ENCODE results near the gene THAP8. TPM values are rescaled to one million over a fixed set of nuclear protein-coding genes. Genes with fewer than 3 reads are reported as not detected.

Gene THAP8
- polyA plus RNA-seq, 3 donors: 2.4 to 6.0 (median 3.1) TPM

- Histone ChIP-seq H3K4me1 (ENCODE audit: control insufficient read depth in 1 of 2, insufficient read depth in 2 of 2, low read length in 2 of 2) (no peaks in the 10 kb centered on the region), H3K79me2 (ENCODE audit: insufficient read depth, low read length) (no peaks in the 10 kb centered on the region), H3K4me3 (replicated peaks in 1 of 3; ENCODE audit: low read depth in 2 of 3, low read length in 3 of 3) (no peak overlapping the region), H3K9ac (ENCODE audit: insufficient read depth, low read length, poor library complexity, severe bottlenecking) (no peak overlapping the region), H3K36me3 (replicated peaks in 1 of 2; ENCODE audit: control insufficient read depth in 1 of 2, insufficient read depth in 2 of 2, low read length in 2 of 2) (peaks cover 0 to 11% of the 10 kb centered on the region in 2 donors), H2AFZ (ENCODE audit: insufficient read depth, low read depth, low read length, poor library complexity, severe bottlenecking) (no peak overlapping the region), H3K9me3 (replicated peaks in 1 of 2; ENCODE audit: control insufficient read depth in 1 of 2, insufficient read depth in 1 of 2, low read length in 2 of 2) (no peaks in the 10 kb centered on the region), H4K20me1 (ENCODE audit: insufficient read depth, low read length) (no peaks in the 10 kb centered on the region), H3K4me2 (replicated peaks; ENCODE audit: extremely low read depth, low read length, poor library complexity, severe bottlenecking) (no peak overlapping the region), H3K27ac (ENCODE audit: low read depth in 1 of 2, low read length in 2 of 2) (no peak overlapping the region), H3K27me3 (ENCODE audit: control insufficient read depth in 2 of 2, insufficient read depth in 2 of 2, low read length in 2 of 2) (no peaks in the 10 kb centered on the region)
- Mint-ChIP-seq H3K27me3 (ENCODE audit: low read depth in 3 of 3) (peaks cover 0 to 2% (median 0%) of the 10 kb centered on the region in 3 donors), H3K4me3 (no peak overlapping the region), H3K9me3 (peaks cover 0 to 2% (median 0%) of the 10 kb centered on the region in 7 donors), H3K4me1 (no peaks in the 10 kb centered on the region), H3K27ac (peak overlapping the region in 1 of 7 donors; percentile 60), H3K36me3 (peaks cover 13 to 14% of the 10 kb centered on the region in 2 donors)
- TF ChIP-seq CTCF (IDR thresholded peaks at IDR 0.05): no peak
- DNase-seq: no peak
- intact Hi-C loops (cut with micrococcal nuclease): no loop called here
- 96% methylated on average over 34 of the region's 49 CpGs for WGBS (ENCODE audit: insufficient coverage)
Observed at GRCh38 chr19:36026091-36026876, 27.8 kb downstream of the THAP8 start.

GRCh38 chr19:36025541-36025940 lies 28.5 kb downstream of the THAP8 start:
- H2AFZ ChIP-seq (ENCODE audit: insufficient read depth, low read depth, low read length, poor library complexity, severe bottlenecking): no peak overlapping the region
- no peaks in the 10 kb centered on the region for H3K79me2 ChIP-seq (ENCODE audit: insufficient read depth, low read length)
- no peak overlapping the region for H3K4me2 ChIP-seq (replicated peaks; ENCODE audit: extremely low read depth, low read length, poor library complexity, severe bottlenecking)
- no peak overlapping the region for H3K9ac ChIP-seq (ENCODE audit: insufficient read depth, low read length, poor library complexity, severe bottlenecking)
- peaks cover 2 to 14% of the 10 kb centered on the region in 2 donors for H3K36me3 ChIP-seq (replicated peaks in 1 of 2; ENCODE audit: control insufficient read depth in 1 of 2, insufficient read depth in 2 of 2, low read length in 2 of 2)
- no peaks in the 10 kb centered on the region for H4K20me1 ChIP-seq (ENCODE audit: insufficient read depth, low read length)
- Mint-ChIP-seq H3K27ac (peak overlapping the region in 1 of 7 donors; percentile 33), H3K4me3 (no peak overlapping the region), H3K27me3 (ENCODE audit: low read depth in 3 of 3) (peaks cover 0 to 2% (median 0%) of the 10 kb centered on the region in 3 donors), H3K9me3 (peaks cover 0 to 2% (median 0%) of the 10 kb centered on the region in 7 donors), H3K4me1 (no peaks in the 10 kb centered on the region), H3K36me3 (peaks cover 13 to 14% of the 10 kb centered on the region in 2 donors)
- no peak for TF ChIP-seq CTCF (IDR thresholded peaks at IDR 0.05)
- H3K4me1 ChIP-seq (ENCODE audit: control insufficient read depth in 1 of 2, insufficient read depth in 2 of 2, low read length in 2 of 2): no peaks in the 10 kb centered on the region
- H3K27me3 ChIP-seq (ENCODE audit: control insufficient read depth in 2 of 2, insufficient read depth in 2 of 2, low read length in 2 of 2): no peaks in the 10 kb centered on the region
- H3K4me3 ChIP-seq (replicated peaks in 1 of 3; ENCODE audit: low read depth in 2 of 3, low read length in 3 of 3): no peak overlapping the region
- WGBS (ENCODE audit: insufficient coverage): no CpG with 5 or more reads among the region's 1 CpG
- no peaks in the 10 kb centered on the region for H3K9me3 ChIP-seq (replicated peaks in 1 of 2; ENCODE audit: control insufficient read depth in 1 of 2, insufficient read depth in 1 of 2, low read length in 2 of 2)
- no peak overlapping the region for H3K27ac ChIP-seq (ENCODE audit: low read depth in 1 of 2, low read length in 2 of 2)
- intact Hi-C loops (cut with micrococcal nuclease): no loop called here
- no peak for DNase-seq

All from CD14-positive monocyte (primary cell).